Gastroesophageal sphincter (tissue), 3 donors: Measurements from ENCODE around the gene B4GALNT3.

Source experiments
- CTCF ChIP-seq, 4 experiments: fragments of 200-600 bp in 2 of 4; fragments of 450-650 bp in 2 of 4; sonication (generic) in 1 of 4; IDR thresholded peaks; one replicate each; pipeline ENCODE4 v1.5.1; 2017 to 2019; ENCODE audit warnings: antibody characterized with exemption in 4 of 4, mild to moderate bottlenecking in 2 of 4, moderate library complexity in 2 of 4
- EP300 ChIP-seq: sonication (generic); formaldehyde crosslinking; IDR thresholded peaks from one replicate; pipeline ENCODE4 v1.6.1; 2017; ENCODE audit warnings: antibody characterized with exemption, mild to moderate bottlenecking
- POLR2A ChIP-seq, 2 donors: fragments of 450-650 bp; IDR thresholded peaks; one replicate each; pipeline ENCODE4 v1.6.1; 2017; ENCODE audit warnings: antibody characterized with exemption in 2 of 2, mild to moderate bottlenecking in 2 of 2, moderate library complexity in 1 of 2
- POLR2AphosphoS5 ChIP-seq: sonication (generic); formaldehyde crosslinking; IDR thresholded peaks from one replicate; pipeline ENCODE4 v1.6.1; 2017; ENCODE audit warnings: antibody characterized with exemption

- no peak for TF ChIP-seq CTCF (IDR thresholded peaks at IDR 0.05)
- no peak for TF ChIP-seq POLR2A (IDR thresholded peaks at IDR 0.05)
- no peak for TF ChIP-seq POLR2AphosphoS5
- TF ChIP-seq EP300 = no peak
Measured at GRCh38 chr12:581746-582145, 122.0 kb downstream of the B4GALNT3 start.
